ENCODE measurements around the gene CHADL. TPM values are rescaled to one million over a fixed set of nuclear protein-coding genes. Genes with fewer than 3 reads are reported as not detected.

The CHADL gene
- total and polyA plus RNA-seq, 2 donors from 2014 or later: 2.7 to 4.8 TPM

DNA sequence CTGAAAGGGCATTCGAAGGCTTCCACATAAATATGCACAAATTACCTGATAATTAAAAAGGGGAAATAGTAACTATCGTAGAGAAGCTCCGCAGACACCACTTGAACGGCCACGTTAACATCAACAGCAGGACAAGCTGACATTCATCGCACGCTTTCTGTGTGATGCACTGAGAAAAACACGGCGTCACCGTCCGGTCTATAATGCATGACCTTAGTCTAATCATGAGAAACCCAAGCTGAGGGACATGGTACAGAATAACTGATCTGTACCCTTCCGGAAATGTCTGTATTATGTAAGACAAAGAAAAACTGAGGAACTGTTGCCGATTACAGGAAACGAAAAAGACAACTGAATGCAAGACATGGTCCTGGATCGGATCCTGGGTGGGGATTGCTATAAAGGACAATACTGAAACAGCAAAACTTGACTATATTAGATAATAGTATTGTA, 45.9 kb upstream of the CHADL start:
- no peak for DNase-seq
- peaks cover 0 to 7% (median 0%) of the 10 kb centered on the region in 3 donors for H3K36me3 ChIP-seq (ENCODE audit: control insufficient read depth in 2 of 3, insufficient read depth in 3 of 3, low read length in 3 of 3)
- FAIRE-seq: no peak
- TF ChIP-seq CTCF (IDR thresholded peaks at IDR 0.05; ENCODE audit: borderline replicate concordance, extremely low read depth, insufficient read depth): no peak
- H3K9ac ChIP-seq (ENCODE audit: low read length in 3 of 3): peak overlapping the region; percentile 78 to 85 (median 83)
- H3K27me3 ChIP-seq (ENCODE audit: control insufficient read depth, insufficient read depth, low read length): no peaks in the 10 kb centered on the region
- H3K4me1 ChIP-seq (ENCODE audit: control insufficient read depth in 2 of 3, insufficient read depth in 2 of 3, low read depth in 1 of 3, low read length in 3 of 3): peaks cover 0 to 12% (median 0%) of the 10 kb centered on the region in 3 donors
- peak overlapping the region; percentile 92 to 93 for H3K27ac ChIP-seq (ENCODE audit: low read depth in 2 of 2, low read length in 2 of 2)
- no peaks in the 10 kb centered on the region for H3K9me3 ChIP-seq (ENCODE audit: control insufficient read depth in 2 of 3, insufficient read depth in 1 of 3, low read length in 3 of 3)
- peak overlapping the region; percentile 81 to 92 (median 89) for H3K4me3 ChIP-seq (ENCODE audit: low read length in 3 of 3)
- intact Hi-C loops (cut with DNase I): no loop called here

DNA sequence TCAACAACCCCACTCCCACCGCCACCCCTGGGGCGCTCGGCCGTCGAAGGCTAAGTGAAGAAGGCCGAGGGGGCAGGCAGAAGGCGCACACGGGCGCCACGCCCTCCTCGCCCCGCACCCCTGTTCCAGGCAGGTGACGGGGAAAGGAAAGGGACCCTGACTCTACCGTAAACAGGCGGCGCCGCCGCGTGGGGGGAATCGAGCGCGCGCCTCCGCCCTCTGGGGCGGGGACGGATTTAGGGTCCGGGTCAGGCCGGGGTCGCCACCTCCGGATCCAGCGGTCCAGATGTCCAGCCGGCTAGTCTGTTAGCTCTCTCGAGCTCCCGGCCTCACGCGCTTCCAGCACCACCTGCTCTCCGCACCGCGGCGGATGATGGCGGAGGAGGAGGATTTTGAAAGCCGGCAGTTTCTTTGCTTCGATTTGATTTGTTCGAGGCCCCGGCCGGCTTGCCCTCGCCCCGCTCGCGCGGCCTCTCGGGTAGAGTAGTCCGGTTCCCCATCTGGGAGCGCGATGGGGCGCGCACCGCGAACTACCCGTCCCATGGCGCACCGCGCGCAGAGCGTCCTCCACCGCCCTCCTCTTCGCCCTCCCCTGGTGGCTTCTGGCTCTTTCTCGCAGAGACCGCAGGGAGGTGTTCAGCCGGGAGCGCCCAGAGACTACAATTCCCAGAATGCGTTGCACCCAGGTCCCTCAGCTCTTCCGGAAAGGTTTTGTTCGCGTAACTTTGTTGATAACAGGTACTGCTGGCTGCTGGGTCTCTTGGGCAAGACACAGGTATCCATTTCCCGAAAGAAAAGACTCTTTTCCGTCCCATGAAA, 45.3 kb upstream of the CHADL start, which contains the start of gene RANGAP1:
RANGAP1 (minus strand) TSS at position 368 of the 819 bp plus-strand sequence. CDS start 5,143 bp downstream, outside the sequence.
- DNase-seq (peak; percentile 98 to 100 (median 99)), FAIRE-seq (peak; percentile 93)
- Histone ChIP-seq H3K27me3 (ENCODE audit: control insufficient read depth, insufficient read depth, low read length) (no peaks in the 10 kb centered on the region), H3K27ac (ENCODE audit: low read depth in 2 of 2, low read length in 2 of 2) (peak within 1 kb of the TSS; percentile 92 to 93), H3K36me3 (ENCODE audit: control insufficient read depth in 2 of 3, insufficient read depth in 3 of 3, low read length in 3 of 3) (peaks cover 0 to 11% (median 0%) of the 10 kb centered on the region in 3 donors), H3K4me3 (ENCODE audit: low read length in 3 of 3) (peak within 1 kb of the TSS; percentile 81 to 92 (median 89)), H3K4me1 (ENCODE audit: control insufficient read depth in 2 of 3, insufficient read depth in 2 of 3, low read depth in 1 of 3, low read length in 3 of 3) (peaks cover 0 to 12% (median 0%) of the 10 kb centered on the region in 3 donors), H3K9ac (ENCODE audit: low read length in 3 of 3) (peak within 1 kb of the TSS; percentile 78 to 94 (median 83)), H3K9me3 (ENCODE audit: control insufficient read depth in 2 of 3, insufficient read depth in 1 of 3, low read length in 3 of 3) (no peaks in the 10 kb centered on the region)
- no peak for TF ChIP-seq CTCF (IDR thresholded peaks at IDR 0.05; ENCODE audit: borderline replicate concordance, extremely low read depth, insufficient read depth)
- intact Hi-C loops (cut with DNase I): no loop called here

DNA sequence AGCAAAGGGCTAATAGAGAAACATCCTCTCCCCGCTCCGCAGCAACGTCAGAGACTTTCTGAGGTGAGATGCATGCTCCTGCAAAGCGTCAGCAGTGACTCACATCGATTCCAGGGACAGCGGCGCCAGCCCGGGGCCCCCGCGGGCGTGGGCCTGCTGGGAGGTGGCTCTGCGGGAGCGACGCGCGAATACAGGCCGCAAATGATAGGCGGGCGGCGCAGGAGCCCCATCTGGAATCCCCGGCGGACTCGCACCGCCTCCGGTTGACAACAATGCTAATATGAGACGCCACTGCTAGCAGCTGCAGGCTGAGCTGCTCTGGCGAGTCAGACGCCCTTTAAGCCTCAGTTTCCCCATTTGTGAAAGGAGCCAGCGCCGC, 44.7 kb upstream of the CHADL start:
- Histone ChIP-seq H3K4me3 (ENCODE audit: low read length in 3 of 3) (peak overlapping the region; percentile 65 to 85 (median 73)), H3K27me3 (ENCODE audit: control insufficient read depth, insufficient read depth, low read length) (no peaks in the 10 kb centered on the region), H3K4me1 (ENCODE audit: control insufficient read depth in 2 of 3, insufficient read depth in 2 of 3, low read depth in 1 of 3, low read length in 3 of 3) (peaks cover 0 to 12% (median 0%) of the 10 kb centered on the region in 3 donors), H3K9ac (ENCODE audit: low read length in 3 of 3) (peak overlapping the region; percentile 38 to 94 (median 56)), H3K9me3 (ENCODE audit: control insufficient read depth in 2 of 3, insufficient read depth in 1 of 3, low read length in 3 of 3) (no peaks in the 10 kb centered on the region), H3K36me3 (ENCODE audit: control insufficient read depth in 2 of 3, insufficient read depth in 3 of 3, low read length in 3 of 3) (peaks cover 0 to 11% (median 2%) of the 10 kb centered on the region in 3 donors), H3K27ac (ENCODE audit: low read depth in 2 of 2, low read length in 2 of 2) (peak overlapping the region; percentile 18 to 89)
- FAIRE-seq (no peak), DNase-seq (peak in 4 of 5 donors; percentile 13 to 79 (median 49))
- no peak for TF ChIP-seq CTCF (IDR thresholded peaks at IDR 0.05; ENCODE audit: borderline replicate concordance, extremely low read depth, insufficient read depth)
- intact Hi-C loops (cut with DNase I): no loop called here

Data from kidney (tissue), 14 donors.